Left kidney (tissue), 2 donors: Measurements from ENCODE around the gene NUMB. TPM values are rescaled to one million over a fixed set of nuclear protein-coding genes. Genes with fewer than 3 reads are reported as not detected.
"Not testable (repeated sequence)": the region's sequence is repeated elsewhere in the genome, so short reads cannot be mapped to it uniquely, and the experiment has no call there.

Experiments used
- DNase-seq: peaks from one replicate; pipeline ENCODE4 v3.0.0-alpha.2; 2013
- polyA plus RNA-seq: library from polyadenylated mRNA; unstranded; fragments of 120-200 nt; gene quantifications from one replicate; pipeline ENCODE4 v1.2.1, GENCODE V29; 2013; ENCODE audit not compliant: insufficient read length

NUMB gene
- polyA plus RNA-seq, 1 donor = 126 TPM

- no peak for DNase-seq
These were observed 93.8 kb downstream of the NUMB start for GRCh38 chr14:73364559-73364958.

- no peak for DNase-seq
These were observed 98.9 kb downstream of the NUMB start for GRCh38 chr14:73359445-73359844.

GRCh38 chr14:73358187-73358586, 100.2 kb downstream of the NUMB start:
- no peak for DNase-seq

GRCh38 chr14:73349091-73349490, 109.3 kb downstream of the NUMB start:
- DNase-seq = not testable (repeated sequence)

- no peak for DNase-seq
These were observed 114.0 kb downstream of the NUMB start for GRCh38 chr14:73344319-73344718.

GRCh38 chr14:73342670-73343069, 115.7 kb downstream of the NUMB start:
- DNase-seq = no peak

GRCh38 chr14:73339846-73340595, 118.3 kb downstream of the NUMB start:
- no peak for DNase-seq

- no peak for DNase-seq
These were observed 119.1 kb downstream of the NUMB start for GRCh38 chr14:73339206-73339605.

- DNase-seq = no peak
These were observed 119.8 kb downstream of the NUMB start for GRCh38 chr14:73338551-73338950.

- DNase-seq = no peak
These were observed 125.3 kb downstream of the NUMB start for GRCh38 chr14:73333031-73333430.

- DNase-seq = no peak
These were observed 132.6 kb downstream of the NUMB start for GRCh38 chr14:73325630-73326299.

- no peak for DNase-seq
These were observed 133.3 kb downstream of the NUMB start for GRCh38 chr14:73325063-73325462.

- no peak for DNase-seq
These were observed 133.8 kb downstream of the NUMB start for GRCh38 chr14:73324533-73324932.

GRCh38 chr14:73323896-73324399, 134.4 kb downstream of the NUMB start:
- DNase-seq = no peak

GRCh38 chr14:73313151-73313550, 145.2 kb downstream of the NUMB start:
- DNase-seq = no peak

- DNase-seq = no peak
These were observed 145.7 kb downstream of the NUMB start for GRCh38 chr14:73312687-73313086.

- DNase-seq = no peak
These were observed 146.7 kb downstream of the NUMB start for GRCh38 chr14:73311708-73312030.

GRCh38 chr14:73309207-73309606, 149.1 kb downstream of the NUMB start:
- not testable (repeated sequence) for DNase-seq

- DNase-seq = no peak
These were observed 151.1 kb downstream of the NUMB start for GRCh38 chr14:73307261-73307660.

GRCh38 chr14:73305499-73305898, 152.8 kb downstream of the NUMB start:
- DNase-seq = no peak

GRCh38 chr14:73295198-73295796, 163.0 kb downstream of the NUMB start:
- peak; percentile 52 for DNase-seq

- no peak for DNase-seq
These were observed 164.3 kb downstream of the NUMB start for GRCh38 chr14:73293782-73294781.
